NB4 (cell line): ENCODE results near the gene NFYA.

ENCODE experiments used
- MYC ChIP-seq: IDR thresholded peaks from 2 replicates; pipeline ENCODE4 v1.6.1; 2011; ENCODE audit warnings: low read depth, low read length
- POLR2A ChIP-seq: IDR thresholded peaks from 2 replicates; pipeline ENCODE4 v1.6.1; 2011; ENCODE audit warnings: mild to moderate bottlenecking; ENCODE audit not compliant: insufficient read length; ENCODE audit errors: extremely low read depth
- TF ChIP-seq, protein P1 (sequence below): IDR thresholded peaks from one replicate; pipeline ENCODE4 v1.5.1; 2012; ENCODE audit warnings: low read depth, low read length
- TF ChIP-seq, protein P2 (sequence below): IDR thresholded peaks from 2 replicates; pipeline ENCODE4 v1.6.1; 2011; ENCODE audit warnings: low read depth, low read length

DNA sequence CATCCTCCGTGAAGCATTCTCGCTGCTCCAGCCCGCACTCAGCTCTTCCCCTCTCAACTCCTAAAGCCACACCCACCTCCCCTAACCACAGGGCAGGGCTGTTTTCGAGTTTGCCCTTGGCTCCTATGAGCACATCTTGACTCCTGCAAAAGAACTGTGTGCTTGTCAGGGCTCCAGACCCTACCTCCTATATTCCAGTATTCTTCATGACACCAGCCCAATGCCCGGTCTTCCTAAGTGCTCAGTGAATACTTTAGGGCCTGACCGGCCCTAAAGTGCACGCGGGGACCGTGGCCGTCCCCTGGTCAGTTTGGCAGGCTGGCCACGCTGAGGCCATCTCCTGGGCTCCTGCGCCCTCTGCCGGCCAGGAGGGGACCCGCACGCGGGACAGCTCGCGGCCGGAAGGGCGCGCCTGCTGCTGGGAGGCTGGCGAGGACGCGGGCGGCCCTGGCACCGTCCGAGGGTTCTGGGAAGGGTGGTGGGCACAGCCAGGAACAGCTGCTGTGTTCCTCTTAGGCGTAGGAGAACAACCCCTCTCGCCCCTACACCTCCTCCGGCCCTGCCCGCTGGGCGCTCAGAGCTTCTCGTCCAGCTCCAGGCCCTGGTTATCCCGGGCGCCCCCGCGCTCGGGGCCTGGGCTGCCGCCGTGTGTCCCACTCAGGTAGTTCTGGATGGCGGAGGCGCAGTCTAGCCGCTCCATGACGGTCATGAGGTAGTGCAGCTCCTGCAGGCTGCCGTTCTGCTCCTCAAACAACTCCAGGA, 44.8 kb upstream of the NFYA start:
- TF ChIP-seq, protein P1, sequence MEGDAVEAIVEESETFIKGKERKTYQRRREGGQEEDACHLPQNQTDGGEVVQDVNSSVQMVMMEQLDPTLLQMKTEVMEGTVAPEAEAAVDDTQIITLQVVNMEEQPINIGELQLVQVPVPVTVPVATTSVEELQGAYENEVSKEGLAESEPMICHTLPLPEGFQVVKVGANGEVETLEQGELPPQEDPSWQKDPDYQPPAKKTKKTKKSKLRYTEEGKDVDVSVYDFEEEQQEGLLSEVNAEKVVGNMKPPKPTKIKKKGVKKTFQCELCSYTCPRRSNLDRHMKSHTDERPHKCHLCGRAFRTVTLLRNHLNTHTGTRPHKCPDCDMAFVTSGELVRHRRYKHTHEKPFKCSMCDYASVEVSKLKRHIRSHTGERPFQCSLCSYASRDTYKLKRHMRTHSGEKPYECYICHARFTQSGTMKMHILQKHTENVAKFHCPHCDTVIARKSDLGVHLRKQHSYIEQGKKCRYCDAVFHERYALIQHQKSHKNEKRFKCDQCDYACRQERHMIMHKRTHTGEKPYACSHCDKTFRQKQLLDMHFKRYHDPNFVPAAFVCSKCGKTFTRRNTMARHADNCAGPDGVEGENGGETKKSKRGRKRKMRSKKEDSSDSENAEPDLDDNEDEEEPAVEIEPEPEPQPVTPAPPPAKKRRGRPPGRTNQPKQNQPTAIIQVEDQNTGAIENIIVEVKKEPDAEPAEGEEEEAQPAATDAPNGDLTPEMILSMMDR = peak; percentile 90
- TF ChIP-seq POLR2A = no peak
- TF ChIP-seq, protein P2, sequence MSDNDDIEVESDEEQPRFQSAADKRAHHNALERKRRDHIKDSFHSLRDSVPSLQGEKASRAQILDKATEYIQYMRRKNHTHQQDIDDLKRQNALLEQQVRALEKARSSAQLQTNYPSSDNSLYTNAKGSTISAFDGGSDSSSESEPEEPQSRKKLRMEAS = no peak
- no peak for TF ChIP-seq MYC
